Ecto neural progenitor cell (in vitro differentiated cells): ENCODE data around the gene MRPS27.
A peak's percentile ranks its signal among the peaks of the same experiment; 100 is the strongest.
"Not testable (repeated sequence)": the region's sequence is repeated elsewhere in the genome, so short reads cannot be mapped to it uniquely, and the experiment has no call there.

ENCODE experiments used
- DNase-seq: peaks from one replicate; pipeline ENCODE4 v3.0.0-alpha.2; 2018; ENCODE audit warnings: low spot score

The MRPS27 gene

GRCh38 chr5:72202331-72202825, 117.7 kb downstream of the MRPS27 start:
- no peak for DNase-seq

- DNase-seq, result no peak
These were observed 120.4 kb downstream of the MRPS27 start for GRCh38 chr5:72199681-72200080.

GRCh38 chr5:72197393-72197792, 122.6 kb downstream of the MRPS27 start:
- DNase-seq, result no peak

GRCh38 chr5:72195581-72195980, 124.5 kb downstream of the MRPS27 start:
- DNase-seq, result no peak

- no peak for DNase-seq
These were observed 125.2 kb downstream of the MRPS27 start for GRCh38 chr5:72194846-72195245.

GRCh38 chr5:72191404-72191803, 128.6 kb downstream of the MRPS27 start:
- DNase-seq, result no peak

GRCh38 chr5:72189146-72189545, 130.9 kb downstream of the MRPS27 start:
- no peak for DNase-seq

GRCh38 chr5:72188166-72188565, 131.9 kb downstream of the MRPS27 start:
- DNase-seq, result no peak

- DNase-seq, result no peak
These were observed 132.5 kb downstream of the MRPS27 start for GRCh38 chr5:72187388-72188075.

- no peak for DNase-seq
These were observed 134.3 kb downstream of the MRPS27 start for GRCh38 chr5:72185496-72186329.

- no peak for DNase-seq
These were observed 135.6 kb downstream of the MRPS27 start for GRCh38 chr5:72184408-72184807.

GRCh38 chr5:72183101-72183520, 136.9 kb downstream of the MRPS27 start:
- no peak for DNase-seq

- no peak for DNase-seq
These were observed 137.4 kb downstream of the MRPS27 start for GRCh38 chr5:72182686-72183085.

- DNase-seq, result no peak
These were observed 139.1 kb downstream of the MRPS27 start for GRCh38 chr5:72180925-72181324.

- DNase-seq, result no peak
These were observed 140.1 kb downstream of the MRPS27 start for GRCh38 chr5:72179816-72180440.

GRCh38 chr5:72179028-72179815, 140.8 kb downstream of the MRPS27 start:
- DNase-seq, result peak; percentile 65

GRCh38 chr5:72177538-72177937, 142.5 kb downstream of the MRPS27 start:
- no peak for DNase-seq

- no peak for DNase-seq
These were observed 147.3 kb downstream of the MRPS27 start for GRCh38 chr5:72172786-72173185.

- no peak for DNase-seq
These were observed 148.4 kb downstream of the MRPS27 start for GRCh38 chr5:72171667-72172066.

GRCh38 chr5:72171181-72171580, 148.9 kb downstream of the MRPS27 start:
- not testable (repeated sequence) for DNase-seq

- no peak for DNase-seq
These were observed 149.9 kb downstream of the MRPS27 start for GRCh38 chr5:72170101-72170500.
